HuH-7.5 (cell line): ENCODE data around the gene EPHB1.
"Not testable (repeated sequence)": the region's sequence is repeated elsewhere in the genome, so short reads cannot be mapped to it uniquely, and the experiment has no call there.

Source experiments
- DNase-seq: peaks from one replicate; pipeline ENCODE4 v3.0.0; 2011; ENCODE audit warnings: low spot score

The EPHB1 gene

GRCh38 chr3:135216659-135217058 lies 421.6 kb downstream of the EPHB1 start:
- no peak for DNase-seq

- no peak for DNase-seq
Measured at GRCh38 chr3:135217730-135218129, 422.7 kb downstream of the EPHB1 start.

- DNase-seq: no peak
Measured at GRCh38 chr3:135218304-135218703, 423.2 kb downstream of the EPHB1 start.

GRCh38 chr3:135218782-135219181 lies 423.7 kb downstream of the EPHB1 start:
- DNase-seq: no peak

- DNase-seq: no peak
Measured at GRCh38 chr3:135224815-135225362, 429.8 kb downstream of the EPHB1 start.

- no peak for DNase-seq
Measured at GRCh38 chr3:135226057-135226456, 431.0 kb downstream of the EPHB1 start.

- DNase-seq: no peak
Measured at GRCh38 chr3:135228201-135228600, 433.1 kb downstream of the EPHB1 start.

- no peak for DNase-seq
Measured at GRCh38 chr3:135229018-135229495, 434.0 kb downstream of the EPHB1 start.

- no peak for DNase-seq
Measured at GRCh38 chr3:135231737-135232136, 436.7 kb downstream of the EPHB1 start.

GRCh38 chr3:135232226-135232625 lies 437.2 kb downstream of the EPHB1 start:
- DNase-seq: no peak

- DNase-seq: not testable (repeated sequence)
Measured at GRCh38 chr3:135233476-135233875, 438.4 kb downstream of the EPHB1 start.

- no peak for DNase-seq
Measured at GRCh38 chr3:135235541-135235940, 440.5 kb downstream of the EPHB1 start.

- no peak for DNase-seq
Measured at GRCh38 chr3:135237371-135238143, 442.5 kb downstream of the EPHB1 start.

- DNase-seq: no peak
Measured at GRCh38 chr3:135238236-135238830, 443.3 kb downstream of the EPHB1 start.

- DNase-seq: no peak
Measured at GRCh38 chr3:135238871-135239614, 444.0 kb downstream of the EPHB1 start.

- no peak for DNase-seq
Measured at GRCh38 chr3:135239615-135239884, 444.5 kb downstream of the EPHB1 start.

GRCh38 chr3:135240426-135240825 lies 445.4 kb downstream of the EPHB1 start:
- no peak for DNase-seq

- no peak for DNase-seq
Measured at GRCh38 chr3:135242285-135242684, 447.2 kb downstream of the EPHB1 start.

- no peak for DNase-seq
Measured at GRCh38 chr3:135243616-135244015, 448.6 kb downstream of the EPHB1 start.

GRCh38 chr3:135246027-135246426 lies 451.0 kb downstream of the EPHB1 start:
- no peak for DNase-seq

GRCh38 chr3:135248213-135248612 lies 453.2 kb downstream of the EPHB1 start:
- DNase-seq: no peak

- no peak for DNase-seq
Measured at GRCh38 chr3:135249186-135249585, 454.1 kb downstream of the EPHB1 start.

GRCh38 chr3:135258916-135259315 lies 463.9 kb downstream of the EPHB1 start:
- no peak for DNase-seq
